Measurements from ENCODE around the gene GNA14.

DNA sequence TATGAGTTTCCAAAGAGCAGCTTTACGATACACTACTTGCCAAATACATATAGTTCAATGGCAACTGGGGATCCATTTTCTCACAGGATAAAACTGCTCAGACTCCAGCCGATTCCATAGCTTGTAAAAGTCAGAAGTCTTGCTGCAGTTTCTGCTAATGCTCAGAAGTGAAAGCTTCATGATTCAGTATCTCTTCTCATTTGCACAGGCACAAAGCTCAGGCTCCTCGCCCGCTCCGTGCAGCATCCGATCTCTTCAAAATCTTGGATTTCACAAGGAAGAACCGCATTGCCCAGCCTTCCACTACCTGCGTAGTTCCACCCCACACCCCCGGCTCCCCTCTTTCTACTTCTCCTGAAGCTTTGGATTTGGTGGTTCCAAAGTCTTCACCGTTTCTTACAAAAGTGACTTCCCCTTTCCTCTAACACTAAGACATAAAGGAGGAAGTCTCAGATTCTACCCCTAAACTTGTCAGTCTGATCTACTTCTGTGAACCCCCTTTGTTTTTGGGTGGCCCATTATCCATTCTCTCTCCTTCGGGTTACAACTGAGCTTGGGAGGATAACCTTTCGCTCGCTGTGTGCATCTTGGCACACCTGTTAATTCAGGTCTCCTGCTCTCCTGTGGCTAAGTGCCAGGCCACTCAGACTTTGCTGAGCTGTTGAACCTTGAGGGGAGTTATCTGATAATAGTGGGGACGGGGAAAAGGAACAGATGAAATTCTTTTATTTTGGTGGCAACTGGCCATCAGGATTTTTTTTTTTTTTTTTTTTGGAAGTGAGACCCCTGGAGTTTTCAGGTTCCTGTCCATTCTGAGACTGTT, 194.1 kb downstream of the GNA14 start:
- TF ChIP-seq CTCF (IDR thresholded peaks at IDR 0.05): no peak
- no peak for TF ChIP-seq POLR2A (IDR thresholded peaks at IDR 0.05)
- no peak for TF ChIP-seq POLR2AphosphoS5 (IDR thresholded peaks at IDR 0.05; ENCODE audit: insufficient read depth in 1 of 2, low read depth in 1 of 2)
